AG04450 (cell line): ENCODE results near the gene KHDC4. TPM values are rescaled to one million over a fixed set of nuclear protein-coding genes. Genes with fewer than 3 reads are reported as not detected.

Source experiments
- CTCF ChIA-PET: fragments of 300-600, 350-600 bp; formaldehyde crosslinking; extraction: SDS; loops from one replicate; lab custom pipeline; 2022; ENCODE audit warnings: antibody characterized with exemption, inconsistent platforms; lab: Charles Lee
- POLR2A ChIA-PET: fragments of 350-600 bp; formaldehyde crosslinking; extraction: SDS; loops from one replicate; lab custom pipeline; 2021; ENCODE audit warnings: antibody characterized with exemption, inconsistent platforms; lab: Yijun Ruan, JAX
- DNase-seq: peaks from one replicate; pipeline ENCODE4 v3.0.0-alpha.2; 2011; ENCODE audit warnings: low read depth, low spot score
- H3K27ac ChIP-seq: one replicate; pipeline ENCODE4 v1.5.1; 2012; ENCODE audit warnings: low read depth, low read length, control low read depth
- H3K27me3 ChIP-seq: one replicate; pipeline ENCODE4 v1.6.0; 2012; ENCODE audit warnings: low read length; ENCODE audit not compliant: control insufficient read depth, insufficient read depth
- H3K4me3 ChIP-seq: 2 replicates; pipeline ENCODE4 v1.5.1; 2011; ENCODE audit warnings: mild to moderate bottlenecking, low read depth, low read length, control low read depth
- H3K9me3 ChIP-seq: 2 replicates; pipeline ENCODE4 v1.5.1; 2012; ENCODE audit warnings: low read length; ENCODE audit not compliant: control insufficient read depth, insufficient read depth
- polyA plus RNA-seq: library from polyadenylated mRNA; depleted of rRNA; stranded (reverse); fragments of >200 nt; gene quantifications from 2 replicates; pipeline ENCODE4 v1.2.3, GENCODE V29; 2011; rRNA removed
- small RNA-seq: library from RNA; depleted of rRNA; stranded (forward); fragments of <200 nt; gene quantifications from one replicate; pipeline ENCODE3, GENCODE V24; 2012; ENCODE audit warnings: low read depth; ENCODE audit not compliant: insufficient read length
- TF ChIP-seq, protein P1 (sequence below): IDR thresholded peaks from 2 replicates; pipeline ENCODE4 v1.5.1; 2011; ENCODE audit warnings: low read depth, low read length, control low read depth, inconsistent platforms

Gene KHDC4
- polyA plus RNA-seq, 1 experiment: 39.0 TPM

DNA sequence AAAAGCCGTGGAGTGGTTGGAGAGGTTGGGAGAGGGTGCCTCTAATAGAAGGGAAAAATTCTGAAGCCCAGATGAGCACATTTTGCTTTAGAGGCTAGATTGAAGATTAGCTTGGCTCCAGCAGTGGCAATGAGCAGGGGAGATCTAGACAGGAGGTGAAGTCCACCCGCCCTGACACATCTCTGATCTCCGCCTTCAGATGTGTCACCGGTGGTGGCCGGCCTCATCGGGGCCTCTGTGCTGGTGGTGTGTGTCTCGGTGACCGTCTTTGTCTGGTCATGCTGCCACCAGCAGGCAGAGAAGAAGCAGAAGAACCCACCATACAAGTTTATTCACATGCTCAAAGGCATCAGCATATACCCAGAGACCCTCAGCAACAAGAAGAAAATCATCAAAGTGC is 66.4 kb downstream of the KHDC4 start:
- Histone ChIP-seq H3K9me3 (no peaks in the 10 kb centered on the region), H3K27ac (no peak overlapping the region), H3K4me3 (no peak overlapping the region), H3K27me3 (no peaks in the 10 kb centered on the region)
- TF ChIP-seq, protein P1, sequence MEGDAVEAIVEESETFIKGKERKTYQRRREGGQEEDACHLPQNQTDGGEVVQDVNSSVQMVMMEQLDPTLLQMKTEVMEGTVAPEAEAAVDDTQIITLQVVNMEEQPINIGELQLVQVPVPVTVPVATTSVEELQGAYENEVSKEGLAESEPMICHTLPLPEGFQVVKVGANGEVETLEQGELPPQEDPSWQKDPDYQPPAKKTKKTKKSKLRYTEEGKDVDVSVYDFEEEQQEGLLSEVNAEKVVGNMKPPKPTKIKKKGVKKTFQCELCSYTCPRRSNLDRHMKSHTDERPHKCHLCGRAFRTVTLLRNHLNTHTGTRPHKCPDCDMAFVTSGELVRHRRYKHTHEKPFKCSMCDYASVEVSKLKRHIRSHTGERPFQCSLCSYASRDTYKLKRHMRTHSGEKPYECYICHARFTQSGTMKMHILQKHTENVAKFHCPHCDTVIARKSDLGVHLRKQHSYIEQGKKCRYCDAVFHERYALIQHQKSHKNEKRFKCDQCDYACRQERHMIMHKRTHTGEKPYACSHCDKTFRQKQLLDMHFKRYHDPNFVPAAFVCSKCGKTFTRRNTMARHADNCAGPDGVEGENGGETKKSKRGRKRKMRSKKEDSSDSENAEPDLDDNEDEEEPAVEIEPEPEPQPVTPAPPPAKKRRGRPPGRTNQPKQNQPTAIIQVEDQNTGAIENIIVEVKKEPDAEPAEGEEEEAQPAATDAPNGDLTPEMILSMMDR: no peak
- DNase-seq: no peak
- CTCF ChIA-PET: no interaction called here
- POLR2A ChIA-PET: no interaction called here

DNA sequence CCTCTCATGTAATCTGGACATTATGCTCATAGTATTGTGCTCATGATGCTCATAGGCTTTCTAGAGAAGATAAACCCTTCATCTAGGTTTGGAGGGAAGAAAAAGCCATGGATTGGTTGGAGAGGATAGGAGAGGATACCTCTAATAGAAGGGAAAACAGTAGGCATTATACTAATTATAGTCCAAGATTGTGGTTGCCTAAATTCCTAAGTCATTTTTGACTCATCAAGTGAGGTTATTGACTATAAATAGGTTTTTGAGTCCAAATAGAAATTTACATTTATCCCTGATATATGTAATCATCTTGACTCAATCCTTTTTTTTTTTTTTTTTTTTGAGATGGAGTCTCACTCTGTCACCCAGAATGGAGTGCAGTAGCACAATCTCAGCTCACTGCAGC is 69.8 kb downstream of the KHDC4 start:
- ChIA-PET POLR2A (no interaction called here), CTCF (no interaction called here)
- DNase-seq: no peak

More for the DNA sequence above, 69.8 kb downstream of the KHDC4 start:
- no peak overlapping the region for H3K27ac ChIP-seq
- TF ChIP-seq, protein P1: no peak
- H3K4me3 ChIP-seq: no peak overlapping the region
- H3K27me3 ChIP-seq: no peaks in the 10 kb centered on the region
- no peaks in the 10 kb centered on the region; the same call in 1 of the 2 replicates for H3K9me3 ChIP-seq

Small RNA genes within 50 kb of the gene (small RNA-seq; reads per million reads assigned to genes)
- not detected for gene MIR6738
- gene RF00015: not detected
- not detected for gene SCARNA4
- gene SNORA80E: 24.5 reads per million, percentile 81 among the genes with 10 or more reads in this experiment

Other genes with a start within 250 kb of the KHDC4 start
- 58.1 and 70.0 TPM in 2 replicates for gene YY1AP1, start 245.6 kb downstream of the KHDC4 start, polyA plus RNA-seq
- 150 and 152 TPM in 2 replicates for gene DAP3, start 245.3 kb downstream of the KHDC4 start, polyA plus RNA-seq
- 22.3 and 24.5 TPM in 2 replicates for gene GON4L, start 77.2 kb downstream of the KHDC4 start, polyA plus RNA-seq
- gene SYT11, start 74.8 kb downstream of the KHDC4 start, polyA plus RNA-seq: 44.8 and 49.0 TPM in 2 replicates
- gene RIT1, start 23.1 kb downstream of the KHDC4 start, polyA plus RNA-seq: 56.4 and 65.2 TPM in 2 replicates
- not detected in 2 replicates for gene RXFP4, start 7.2 kb upstream of the KHDC4 start, polyA plus RNA-seq
- 121 and 128 TPM in 2 replicates for gene ARHGEF2, start 44.1 kb upstream of the KHDC4 start, polyA plus RNA-seq
- 867 and 961 TPM in 2 replicates for gene SSR2, start 86.5 kb upstream of the KHDC4 start, polyA plus RNA-seq
- 22.7 and 23.2 TPM in 2 replicates for gene UBQLN4, start 119.4 kb upstream of the KHDC4 start, polyA plus RNA-seq
- 42.4 and 60.4 TPM in 2 replicates for gene LAMTOR2, start 120.4 kb upstream of the KHDC4 start, polyA plus RNA-seq
- gene RAB25, start 126.7 kb upstream of the KHDC4 start, polyA plus RNA-seq: not detected in 2 replicates
- gene MEX3A, start 148.1 kb upstream of the KHDC4 start, polyA plus RNA-seq: 11.8 and 14.6 TPM in 2 replicates
- 365 and 382 TPM in 2 replicates for gene LMNA, start 180.3 kb upstream of the KHDC4 start, polyA plus RNA-seq
- 0.58 and 0.60 TPM in 2 replicates for gene SEMA4A, start 219.2 kb upstream of the KHDC4 start, polyA plus RNA-seq